ENCODE data around the gene SYTL5.

- TF ChIP-seq CTCF (IDR thresholded peaks at IDR 0.05), result no peak
- TF ChIP-seq POLR2A (IDR thresholded peaks at IDR 0.05), result no peak
Observed at GRCh38 chrX:38081909-38082308, 75.6 kb downstream of the SYTL5 start.

All from thyroid gland (tissue), 4 donors.